ENCODE results near the gene SOX12. TPM values are rescaled to one million over a fixed set of nuclear protein-coding genes. Genes with fewer than 3 reads are reported as not detected.

SOX12 gene
- total RNA-seq, 1 donor from 2014 or later, result 11.2 TPM

DNA sequence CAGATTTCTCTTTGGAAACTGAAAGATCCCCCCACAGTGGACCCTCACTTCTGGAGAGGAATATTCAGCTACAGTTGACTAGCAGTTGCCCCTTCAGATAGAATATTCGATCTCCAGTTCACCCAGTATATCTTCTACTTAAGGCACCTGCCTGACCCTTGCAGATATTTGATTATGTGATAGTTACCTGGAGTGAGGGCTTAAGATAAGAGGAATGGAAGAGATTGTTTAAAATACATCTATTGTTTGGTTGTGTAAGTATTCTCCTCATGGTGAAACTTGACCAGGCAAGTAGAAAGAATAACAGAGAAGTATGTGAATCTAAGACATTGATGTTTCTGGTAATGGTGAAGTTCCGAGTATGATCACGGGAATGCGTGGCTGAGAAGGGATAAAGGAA lies 29.5 kb upstream of the SOX12 start:
- H3K9me3 Mint-ChIP-seq, result no peaks in the 10 kb centered on the region
- DNase-seq, result no peak
- intact Hi-C loops (cut with micrococcal nuclease), result loop anchor here (2.0 kb wide), 1 partner anchor 113 kb away; the partner anchor contains the start of gene RBCK1
- H3K27ac Mint-ChIP-seq, result peak overlapping the region; percentile 100
- H3K36me3 Mint-ChIP-seq (ENCODE audit: low read depth), result peaks cover 28% of the 10 kb centered on the region
- H3K4me3 Mint-ChIP-seq, result peak overlapping the region; percentile 66
- peaks cover 1% of the 10 kb centered on the region for H3K27me3 Mint-ChIP-seq
- peaks cover 28% of the 10 kb centered on the region for H3K4me1 Mint-ChIP-seq

DNA sequence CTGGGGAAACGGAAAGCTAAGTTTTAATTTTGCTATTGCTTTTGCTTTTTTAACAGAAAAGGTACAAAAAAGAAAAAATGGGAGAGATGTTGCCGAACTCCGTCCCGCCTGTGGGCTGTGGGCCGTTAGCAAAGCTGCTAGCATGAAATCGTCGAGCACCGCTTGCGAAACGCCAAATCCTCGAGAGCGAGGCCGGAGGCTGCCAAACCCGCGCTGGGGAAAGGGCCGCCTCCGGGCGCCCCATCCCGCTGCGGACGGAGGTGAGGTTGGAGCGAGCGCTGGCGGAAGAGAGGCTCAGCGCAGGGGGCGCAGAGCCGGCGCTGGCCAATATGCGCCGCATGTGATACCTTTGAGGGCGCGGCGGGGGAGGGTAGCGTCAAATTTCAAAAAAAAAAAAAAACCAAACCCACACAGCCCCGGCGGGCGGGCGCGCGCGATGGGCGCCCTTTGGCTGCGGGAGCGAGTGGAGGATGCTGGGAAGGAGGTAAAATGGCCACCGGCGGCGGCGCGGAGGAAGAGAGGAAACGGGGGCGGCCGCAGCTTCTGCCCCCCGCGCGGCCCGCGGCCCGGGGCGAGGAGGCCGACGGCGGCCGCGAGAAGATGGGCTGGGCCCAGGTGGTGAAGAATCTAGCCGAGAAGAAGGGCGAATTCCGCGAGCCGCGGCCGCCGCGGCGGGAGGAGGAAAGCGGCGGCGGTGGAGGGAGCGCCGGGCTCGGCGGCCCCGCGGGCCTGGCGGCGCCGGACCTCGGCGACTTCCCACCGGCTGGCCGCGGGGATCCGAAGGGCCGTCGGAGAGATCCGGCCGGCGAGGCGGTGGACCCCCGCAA lies 28.0 kb upstream of the SOX12 start, which contains the start of gene ZCCHC3:
ZCCHC3 (plus strand) TSS at position 473 of the 827 bp plus-strand sequence; CDS start at position 490, 17 bp downstream.
- intact Hi-C loops (cut with micrococcal nuclease), result loop anchor here (1.0 to 2.0 kb wide), 4 partner anchors 13 to 111 kb away; partner anchors contain the start of genes RBCK1 and SOX12
- H3K27ac Mint-ChIP-seq, result peak within 1 kb of the TSS; percentile 100
- peaks cover 40% of the 10 kb centered on the region for H3K4me1 Mint-ChIP-seq
- peak; percentile 96 for DNase-seq
- H3K27me3 Mint-ChIP-seq, result peaks cover 1% of the 10 kb centered on the region
- no peaks in the 10 kb centered on the region for H3K9me3 Mint-ChIP-seq
- H3K4me3 Mint-ChIP-seq, result peak within 1 kb of the TSS; percentile 98
- H3K36me3 Mint-ChIP-seq (ENCODE audit: low read depth), result peaks cover 38% of the 10 kb centered on the region

DNA sequence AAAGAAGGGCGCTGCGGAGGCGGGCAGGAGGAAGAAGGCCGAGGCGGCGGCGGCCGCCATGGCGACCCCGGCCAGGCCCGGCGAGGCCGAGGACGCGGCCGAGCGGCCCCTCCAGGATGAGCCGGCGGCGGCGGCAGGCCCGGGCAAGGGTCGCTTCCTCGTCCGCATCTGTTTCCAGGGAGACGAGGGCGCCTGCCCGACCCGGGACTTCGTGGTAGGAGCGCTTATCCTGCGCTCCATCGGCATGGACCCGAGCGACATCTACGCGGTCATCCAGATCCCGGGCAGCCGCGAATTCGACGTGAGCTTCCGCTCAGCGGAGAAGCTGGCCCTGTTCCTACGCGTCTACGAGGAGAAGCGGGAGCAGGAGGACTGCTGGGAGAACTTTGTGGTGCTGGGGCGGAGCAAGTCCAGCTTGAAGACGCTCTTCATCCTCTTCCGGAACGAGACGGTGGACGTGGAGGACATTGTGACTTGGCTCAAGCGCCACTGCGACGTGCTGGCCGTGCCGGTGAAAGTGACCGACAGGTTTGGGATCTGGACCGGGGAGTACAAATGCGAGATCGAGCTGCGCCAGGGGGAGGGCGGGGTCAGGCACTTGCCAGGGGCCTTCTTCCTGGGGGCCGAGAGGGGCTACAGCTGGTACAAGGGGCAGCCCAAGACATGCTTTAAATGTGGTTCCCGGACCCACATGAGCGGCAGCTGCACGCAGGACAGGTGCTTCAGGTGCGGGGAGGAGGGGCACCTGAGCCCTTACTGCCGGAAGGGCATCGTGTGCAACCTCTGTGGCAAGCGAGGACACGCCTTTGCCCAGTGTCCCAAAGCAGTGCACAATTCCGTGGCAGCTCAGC lies 27.2 kb upstream of the SOX12 start:
- peak; percentile 83 for DNase-seq
- H3K27ac Mint-ChIP-seq, result peak overlapping the region; percentile 98
- peaks cover 1% of the 10 kb centered on the region for H3K27me3 Mint-ChIP-seq
- peaks cover 41% of the 10 kb centered on the region for H3K36me3 Mint-ChIP-seq (ENCODE audit: low read depth)
- no peaks in the 10 kb centered on the region for H3K9me3 Mint-ChIP-seq
- H3K4me1 Mint-ChIP-seq, result peaks cover 43% of the 10 kb centered on the region
- H3K4me3 Mint-ChIP-seq, result peak overlapping the region; percentile 96
- intact Hi-C loops (cut with micrococcal nuclease), result loop anchor here (1.0 to 2.0 kb wide), 4 partner anchors 12 to 111 kb away; partner anchors contain the start of genes RBCK1 and SOX12

DNA sequence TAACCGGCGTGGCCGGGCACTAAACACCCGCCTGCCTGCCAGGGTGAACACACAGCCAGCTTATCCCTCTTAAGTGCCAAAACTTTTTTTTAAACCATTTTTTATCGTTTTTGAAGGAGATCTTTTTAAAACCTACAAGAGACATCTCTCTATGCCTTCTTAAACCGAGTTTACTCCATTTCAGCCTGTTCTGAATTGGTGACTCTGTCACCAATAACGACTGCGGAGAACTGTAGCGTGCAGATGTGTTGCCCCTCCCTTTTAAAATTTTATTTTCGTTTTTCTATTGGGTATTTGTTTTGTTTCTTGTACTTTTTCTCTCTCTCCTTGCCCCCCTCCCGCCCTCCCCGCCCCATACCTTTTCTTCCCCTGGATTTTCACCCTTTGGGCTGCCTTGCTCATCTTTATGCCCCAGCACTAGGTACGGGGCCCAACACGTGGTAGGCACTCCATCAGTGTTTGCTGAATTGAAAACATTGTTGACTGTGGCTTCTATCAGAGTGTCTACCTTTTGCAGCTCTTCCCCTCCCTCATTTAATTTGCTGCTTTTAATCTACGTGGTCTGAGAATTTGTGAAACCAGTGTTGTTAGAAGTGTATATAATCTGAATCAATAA lies 26.5 kb upstream of the SOX12 start:
- Mint-ChIP-seq H3K4me3 (peak overlapping the region; percentile 96), H3K27ac (peak overlapping the region; percentile 98), H3K4me1 (peaks cover 43% of the 10 kb centered on the region), H3K27me3 (peaks cover 1% of the 10 kb centered on the region), H3K9me3 (no peaks in the 10 kb centered on the region), H3K36me3 (ENCODE audit: low read depth) (peaks cover 41% of the 10 kb centered on the region)
- intact Hi-C loops (cut with micrococcal nuclease), result no loop called here
- no peak for DNase-seq

DNA sequence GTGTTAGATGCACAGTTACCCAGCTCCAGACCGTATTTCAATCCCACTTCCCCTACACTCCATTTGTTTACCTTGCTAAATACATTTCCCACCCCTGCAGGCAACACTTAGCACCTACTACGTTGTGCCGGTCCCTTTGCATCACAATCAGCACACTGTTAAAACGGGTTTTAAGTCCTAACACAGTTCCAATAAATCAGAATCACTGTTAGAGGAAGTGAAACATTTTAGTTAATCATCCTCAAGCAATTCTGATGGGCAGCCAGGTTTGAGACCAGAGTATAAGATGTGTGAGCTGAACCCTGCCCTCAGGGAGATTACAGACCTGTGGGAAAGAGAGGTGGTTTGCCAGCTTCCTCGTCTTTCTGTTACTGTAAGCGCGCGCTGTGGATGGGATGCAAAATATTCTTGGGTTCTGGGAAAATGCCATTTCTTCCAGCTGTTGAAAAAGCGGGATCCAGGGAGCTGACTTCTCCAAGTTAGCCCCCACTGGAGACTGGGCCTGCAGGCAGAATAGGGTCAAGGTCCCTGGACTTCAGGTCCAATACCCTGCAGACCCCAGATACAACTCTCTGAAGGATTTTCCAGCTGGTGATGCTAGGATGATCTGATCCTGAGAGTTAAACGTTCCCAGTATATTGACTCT lies 24.9 kb upstream of the SOX12 start:
- DNase-seq, result no peak
- H3K4me3 Mint-ChIP-seq, result peak overlapping the region; percentile 96
- H3K9me3 Mint-ChIP-seq, result no peaks in the 10 kb centered on the region
- peaks cover 42% of the 10 kb centered on the region for H3K36me3 Mint-ChIP-seq (ENCODE audit: low read depth)
- no peak overlapping the region for H3K27ac Mint-ChIP-seq
- H3K27me3 Mint-ChIP-seq, result peaks cover 1% of the 10 kb centered on the region
- H3K4me1 Mint-ChIP-seq, result peaks cover 42% of the 10 kb centered on the region
- intact Hi-C loops (cut with micrococcal nuclease), result no loop called here

DNA sequence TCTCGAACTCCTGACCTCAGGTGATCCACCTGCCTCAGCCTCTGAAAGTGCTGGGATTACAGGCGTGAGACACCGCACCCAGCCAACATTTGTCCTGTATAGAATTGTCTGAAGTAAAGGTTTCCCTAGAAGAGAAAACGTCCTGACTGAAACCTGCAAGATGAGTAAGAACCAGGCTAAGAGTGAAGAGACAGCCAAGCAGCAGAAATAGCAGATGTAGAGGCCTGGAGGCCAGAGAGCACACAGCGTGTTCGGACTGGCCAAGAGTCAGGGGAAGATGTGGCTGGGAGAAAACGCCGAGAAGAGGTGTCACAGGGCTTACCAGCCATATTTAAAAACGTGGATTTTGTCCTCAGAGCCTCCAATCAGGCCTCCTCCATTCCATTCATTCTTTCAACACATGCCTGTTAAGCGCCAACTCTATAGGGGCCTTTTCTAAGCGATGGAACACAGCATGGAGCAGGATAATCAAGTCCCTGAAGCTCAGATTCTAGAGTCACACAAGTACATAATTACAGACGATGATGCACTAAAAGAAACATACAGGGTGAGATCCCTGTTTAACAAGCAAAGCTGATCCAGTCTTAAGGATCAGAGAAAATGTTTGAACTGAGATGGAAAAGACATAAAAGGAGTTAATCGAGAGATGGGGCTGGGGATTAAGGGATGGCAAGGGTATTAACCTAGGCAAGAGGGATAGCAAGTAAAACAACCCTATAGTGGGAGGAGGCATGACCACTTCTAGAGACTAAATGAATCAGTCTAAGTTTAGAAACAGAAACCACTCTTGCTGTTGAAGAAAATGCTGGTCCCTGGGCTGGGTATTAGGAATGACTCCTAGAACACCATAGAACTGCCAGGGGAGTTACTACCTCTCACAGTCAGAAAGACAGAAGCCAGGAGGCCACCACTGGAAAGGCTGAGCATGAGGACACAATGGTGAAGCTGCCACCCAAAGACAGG lies 23.2 kb upstream of the SOX12 start:
- Mint-ChIP-seq H3K36me3 (ENCODE audit: low read depth) (peaks cover 40% of the 10 kb centered on the region), H3K4me1 (peaks cover 31% of the 10 kb centered on the region), H3K27ac (peak overlapping the region; percentile 47), H3K9me3 (no peaks in the 10 kb centered on the region), H3K27me3 (peaks cover 1% of the 10 kb centered on the region), H3K4me3 (peak overlapping the region; percentile 26)
- intact Hi-C loops (cut with micrococcal nuclease), result loop anchor here (1.0 kb wide), 1 partner anchor 22 kb away; no protein-coding TSS in a partner anchor
- no peak for DNase-seq

DNA sequence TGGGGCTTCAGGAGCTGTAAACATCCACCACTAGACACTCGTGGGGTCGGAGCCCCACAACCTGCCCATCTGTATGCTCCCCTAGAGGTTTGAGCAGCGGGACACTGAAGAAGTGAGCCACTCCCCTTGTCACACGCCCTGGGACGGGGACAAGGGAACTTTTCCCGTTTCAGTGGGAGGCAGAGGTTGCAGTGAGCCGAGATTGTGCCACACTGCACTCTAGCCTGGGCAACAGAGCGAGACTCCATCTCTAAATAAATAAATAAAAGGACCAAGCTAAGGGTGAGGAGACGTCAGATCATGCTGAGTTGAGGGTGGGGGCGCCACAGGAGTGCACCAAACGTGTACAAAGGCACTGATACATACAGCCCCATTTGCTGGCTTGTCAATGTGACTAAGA lies 19.6 kb upstream of the SOX12 start:
- H3K27me3 Mint-ChIP-seq, result no peaks in the 10 kb centered on the region
- DNase-seq, result no peak
- H3K4me1 Mint-ChIP-seq, result peaks cover 24% of the 10 kb centered on the region
- H3K4me3 Mint-ChIP-seq, result no peak overlapping the region
- intact Hi-C loops (cut with micrococcal nuclease), result no loop called here
- H3K9me3 Mint-ChIP-seq, result no peaks in the 10 kb centered on the region
- H3K27ac Mint-ChIP-seq, result no peak overlapping the region
- H3K36me3 Mint-ChIP-seq (ENCODE audit: low read depth), result peaks cover 14% of the 10 kb centered on the region

DNA sequence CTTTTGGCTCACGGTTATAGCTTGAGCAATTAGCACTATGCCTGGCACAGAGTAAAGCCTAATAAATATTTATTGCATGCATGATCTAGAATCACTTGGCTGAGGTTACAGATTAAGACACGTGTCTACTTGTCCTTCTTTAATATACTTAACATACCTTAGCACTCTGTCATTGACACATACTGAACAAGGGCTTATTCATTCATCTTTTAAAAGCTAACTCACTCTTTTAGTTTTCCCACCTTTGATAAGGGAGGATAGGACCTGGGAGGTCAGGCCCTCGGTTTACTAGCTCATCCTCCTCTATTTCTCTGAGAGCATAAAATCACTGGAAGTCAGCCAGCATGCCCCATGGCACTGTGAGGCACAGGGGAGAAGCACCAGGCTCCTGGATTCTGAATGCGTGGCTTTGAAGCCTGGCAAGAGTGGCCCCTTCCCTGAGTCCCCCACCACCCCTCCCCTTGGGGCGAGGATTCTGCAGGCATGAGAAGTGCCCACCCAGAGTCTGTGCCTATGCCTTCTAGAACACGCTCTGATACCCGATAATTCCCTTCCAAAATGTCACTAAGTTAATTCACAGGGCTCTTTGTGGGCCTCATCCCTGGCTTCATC lies 16.8 kb upstream of the SOX12 start:
- Mint-ChIP-seq H3K4me3 (no peak overlapping the region), H3K27ac (no peak overlapping the region), H3K27me3 (no peaks in the 10 kb centered on the region), H3K9me3 (no peaks in the 10 kb centered on the region), H3K4me1 (peaks cover 10% of the 10 kb centered on the region), H3K36me3 (ENCODE audit: low read depth) (peaks cover 1% of the 10 kb centered on the region)
- DNase-seq, result no peak
- intact Hi-C loops (cut with micrococcal nuclease), result no loop called here

DNA sequence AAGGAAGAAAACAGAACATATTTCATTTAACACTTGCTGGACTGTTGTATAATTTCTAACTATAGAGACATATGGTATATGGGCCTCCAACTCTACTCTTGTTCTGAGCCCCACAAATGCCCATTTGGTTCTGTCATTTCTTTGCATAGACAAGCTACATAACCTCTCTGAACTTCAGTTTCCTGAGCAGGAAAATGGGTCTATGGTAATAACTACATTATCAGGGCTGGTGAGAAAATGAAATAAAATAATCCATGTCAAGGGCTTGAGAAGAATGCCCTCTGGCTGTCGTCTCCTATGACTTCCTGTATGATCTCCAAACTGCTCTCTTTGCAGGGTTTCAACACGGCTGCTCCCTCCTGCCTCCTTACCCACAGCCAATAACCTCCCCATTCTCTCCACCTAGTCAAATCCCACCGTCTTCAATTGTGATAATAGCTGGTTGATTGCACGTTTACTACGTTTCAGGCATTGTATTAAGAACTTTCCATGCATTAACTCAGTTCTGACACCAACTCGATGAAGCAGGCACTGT lies 16.0 kb upstream of the SOX12 start:
- no peaks in the 10 kb centered on the region for H3K27me3 Mint-ChIP-seq
- H3K9me3 Mint-ChIP-seq, result no peaks in the 10 kb centered on the region
- H3K27ac Mint-ChIP-seq, result peak overlapping the region; percentile 4
- H3K4me3 Mint-ChIP-seq, result peak overlapping the region; percentile 10
- peaks cover 10% of the 10 kb centered on the region for H3K4me1 Mint-ChIP-seq
- intact Hi-C loops (cut with micrococcal nuclease), result no loop called here
- H3K36me3 Mint-ChIP-seq (ENCODE audit: low read depth), result peaks cover 1% of the 10 kb centered on the region
- no peak for DNase-seq

DNA sequence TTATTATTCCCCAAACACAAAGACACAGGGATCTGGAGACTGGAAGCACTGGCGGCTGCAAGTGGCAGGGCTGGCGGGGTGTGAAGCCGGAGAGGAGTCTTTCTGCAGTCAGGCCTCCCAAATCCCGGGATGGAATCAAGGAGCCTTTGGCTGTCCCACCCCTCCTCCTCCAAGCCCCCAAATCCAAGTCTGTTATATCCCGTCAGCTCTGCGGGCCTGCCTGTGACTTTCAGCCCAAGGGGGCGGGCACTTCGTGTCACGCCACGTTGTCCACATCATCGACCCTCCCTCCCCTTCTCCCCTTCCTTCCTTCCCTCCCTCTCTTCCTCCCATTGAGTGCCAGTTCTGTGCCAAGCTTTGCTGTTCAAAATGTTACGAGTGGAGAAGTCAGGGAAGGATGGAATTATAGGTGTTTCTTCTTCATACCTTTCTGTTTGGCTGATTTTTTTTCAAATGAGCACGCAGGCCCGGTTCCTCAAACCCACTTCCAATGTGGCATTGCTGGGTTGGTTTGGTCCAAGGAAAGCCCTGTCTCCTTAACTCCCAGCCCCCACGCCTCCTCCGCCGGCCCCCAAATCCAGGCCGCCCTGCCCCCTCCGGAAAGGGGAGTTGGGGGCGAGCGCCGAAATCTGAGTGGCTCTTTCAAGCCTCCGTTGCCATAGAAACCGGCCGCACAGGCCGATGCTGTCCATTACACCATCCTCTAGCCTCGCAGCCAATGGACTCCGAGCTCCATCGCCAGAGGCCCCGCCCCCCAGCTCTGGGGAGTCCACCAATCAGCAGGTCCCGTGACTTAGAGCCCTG lies 15.3 kb upstream of the SOX12 start:
- Mint-ChIP-seq H3K9me3 (no peaks in the 10 kb centered on the region), H3K4me1 (peaks cover 10% of the 10 kb centered on the region), H3K36me3 (ENCODE audit: low read depth) (no peaks in the 10 kb centered on the region), H3K4me3 (peak overlapping the region; percentile 81), H3K27me3 (no peaks in the 10 kb centered on the region), H3K27ac (peak overlapping the region; percentile 89)
- DNase-seq, result peak; percentile 95
- intact Hi-C loops (cut with micrococcal nuclease), result loop anchor here (1.0 to 2.0 kb wide), 2 partner anchors 13 to 15 kb away; partner anchors contain the start of genes SOX12 and ZCCHC3

DNA sequence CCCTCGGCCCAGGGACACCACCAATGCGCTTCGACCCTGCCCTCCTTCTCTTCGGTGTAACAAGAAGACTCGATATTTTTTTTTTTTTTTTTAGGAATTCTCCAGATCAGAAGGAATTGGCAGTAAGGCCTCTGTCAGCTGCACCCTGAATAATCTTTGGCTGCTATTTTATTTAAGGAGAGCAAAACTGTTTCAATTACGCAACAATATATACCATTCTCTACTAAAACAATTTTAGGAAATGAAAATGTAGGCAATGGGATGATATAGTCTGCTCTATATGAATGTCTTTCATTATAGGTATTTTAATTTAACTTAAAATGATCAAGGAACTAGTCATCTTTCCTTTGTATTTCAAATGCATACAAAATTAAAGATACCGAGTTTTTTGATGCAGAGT lies 14.7 kb upstream of the SOX12 start:
- H3K36me3 Mint-ChIP-seq (ENCODE audit: low read depth), result no peaks in the 10 kb centered on the region
- peak overlapping the region; percentile 81 for H3K4me3 Mint-ChIP-seq
- H3K4me1 Mint-ChIP-seq, result peaks cover 10% of the 10 kb centered on the region
- H3K27ac Mint-ChIP-seq, result no peak overlapping the region
- intact Hi-C loops (cut with micrococcal nuclease), result loop anchor here (1.0 to 2.0 kb wide), 2 partner anchors 13 to 14 kb away; partner anchors contain the start of genes SOX12 and ZCCHC3
- no peak for DNase-seq
- no peaks in the 10 kb centered on the region for H3K9me3 Mint-ChIP-seq
- H3K27me3 Mint-ChIP-seq, result no peaks in the 10 kb centered on the region
